Right kidney (tissue), 1 donor: ENCODE data around the gene ELL.

Source experiments
- DNase-seq: peaks from one replicate; pipeline ENCODE4 v3.0.0-alpha.2; 2016

ELL gene

GRCh38 chr19:18469069-18469846 is 52.6 kb downstream of the ELL start:
- peak; percentile 67 for DNase-seq

GRCh38 chr19:18468517-18468916 is 53.4 kb downstream of the ELL start:
- DNase-seq, result no peak

GRCh38 chr19:18467978-18468377 is 53.9 kb downstream of the ELL start:
- DNase-seq, result no peak

- DNase-seq, result no peak
These were observed 55.5 kb downstream of the ELL start for GRCh38 chr19:18466354-18466753.

GRCh38 chr19:18465964-18466339 is 55.9 kb downstream of the ELL start:
- DNase-seq, result no peak

- no peak for DNase-seq
These were observed 56.5 kb downstream of the ELL start for GRCh38 chr19:18465214-18465963.

GRCh38 chr19:18464646-18465045 is 57.2 kb downstream of the ELL start:
- no peak for DNase-seq

- DNase-seq, result no peak
These were observed 60.4 kb downstream of the ELL start for GRCh38 chr19:18461471-18461870.

GRCh38 chr19:18460900-18461299 is 61.0 kb downstream of the ELL start:
- no peak for DNase-seq

GRCh38 chr19:18457483-18458331 is 64.2 kb downstream of the ELL start:
- DNase-seq, result no peak

GRCh38 chr19:18456974-18457373 is 64.9 kb downstream of the ELL start:
- no peak for DNase-seq

- no peak for DNase-seq
These were observed 65.6 kb downstream of the ELL start for GRCh38 chr19:18456279-18456678.

- no peak for DNase-seq
These were observed 68.4 kb downstream of the ELL start for GRCh38 chr19:18453269-18454024.

GRCh38 chr19:18452386-18452785 is 69.5 kb downstream of the ELL start:
- DNase-seq, result no peak

- DNase-seq, result peak; percentile 71
These were observed 70.7 kb downstream of the ELL start for GRCh38 chr19:18450931-18451836.

GRCh38 chr19:18450021-18450930 is 71.6 kb downstream of the ELL start:
- no peak for DNase-seq

- no peak for DNase-seq
These were observed 72.3 kb downstream of the ELL start for GRCh38 chr19:18449552-18449951.

- DNase-seq, result no peak
These were observed 75.0 kb downstream of the ELL start for GRCh38 chr19:18446811-18447359.

- DNase-seq, result no peak
These were observed 75.6 kb downstream of the ELL start for GRCh38 chr19:18446145-18446810.
